ENCODE data around the gene FBXW5.
A peak's percentile ranks its signal among the peaks of the same experiment; 100 is the strongest.

The FBXW5 gene

DNA sequence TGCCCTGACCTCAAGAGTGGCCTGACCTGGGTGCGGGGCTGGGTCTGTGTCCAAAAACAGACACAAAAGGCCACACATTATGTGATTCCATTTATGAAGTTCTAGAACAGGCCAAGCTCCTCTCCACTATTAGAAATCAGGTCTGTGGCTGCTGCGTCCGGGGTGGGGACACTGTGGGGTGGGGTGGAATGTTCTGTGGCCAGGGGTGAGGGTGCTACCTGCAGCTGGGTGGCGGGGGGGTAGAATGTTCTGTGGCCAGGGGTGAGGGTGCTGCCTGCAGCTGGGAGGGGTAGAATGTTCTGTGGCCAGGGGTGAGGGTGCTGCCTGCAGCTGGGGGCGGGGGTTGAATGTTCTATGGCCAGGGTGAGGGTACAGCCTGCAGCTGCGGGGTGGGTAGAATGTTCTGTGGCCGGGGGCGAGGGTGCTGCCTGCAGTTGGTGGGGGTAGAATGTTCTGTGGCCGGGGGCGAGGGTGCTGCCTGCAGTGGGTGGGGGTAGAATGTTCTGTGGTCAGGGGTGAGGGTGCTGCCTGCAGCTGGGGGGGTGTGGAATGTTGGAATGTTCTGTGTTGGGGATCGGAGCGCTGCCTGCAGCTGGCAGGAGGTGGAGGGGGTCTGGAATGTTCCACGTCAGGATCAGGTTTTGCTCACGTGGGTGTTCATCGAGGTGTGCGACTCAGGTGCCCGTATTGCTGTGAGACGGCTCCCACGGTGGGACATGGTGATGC, 15.8 kb upstream of the FBXW5 start:
- no peak for DNase-seq

DNA sequence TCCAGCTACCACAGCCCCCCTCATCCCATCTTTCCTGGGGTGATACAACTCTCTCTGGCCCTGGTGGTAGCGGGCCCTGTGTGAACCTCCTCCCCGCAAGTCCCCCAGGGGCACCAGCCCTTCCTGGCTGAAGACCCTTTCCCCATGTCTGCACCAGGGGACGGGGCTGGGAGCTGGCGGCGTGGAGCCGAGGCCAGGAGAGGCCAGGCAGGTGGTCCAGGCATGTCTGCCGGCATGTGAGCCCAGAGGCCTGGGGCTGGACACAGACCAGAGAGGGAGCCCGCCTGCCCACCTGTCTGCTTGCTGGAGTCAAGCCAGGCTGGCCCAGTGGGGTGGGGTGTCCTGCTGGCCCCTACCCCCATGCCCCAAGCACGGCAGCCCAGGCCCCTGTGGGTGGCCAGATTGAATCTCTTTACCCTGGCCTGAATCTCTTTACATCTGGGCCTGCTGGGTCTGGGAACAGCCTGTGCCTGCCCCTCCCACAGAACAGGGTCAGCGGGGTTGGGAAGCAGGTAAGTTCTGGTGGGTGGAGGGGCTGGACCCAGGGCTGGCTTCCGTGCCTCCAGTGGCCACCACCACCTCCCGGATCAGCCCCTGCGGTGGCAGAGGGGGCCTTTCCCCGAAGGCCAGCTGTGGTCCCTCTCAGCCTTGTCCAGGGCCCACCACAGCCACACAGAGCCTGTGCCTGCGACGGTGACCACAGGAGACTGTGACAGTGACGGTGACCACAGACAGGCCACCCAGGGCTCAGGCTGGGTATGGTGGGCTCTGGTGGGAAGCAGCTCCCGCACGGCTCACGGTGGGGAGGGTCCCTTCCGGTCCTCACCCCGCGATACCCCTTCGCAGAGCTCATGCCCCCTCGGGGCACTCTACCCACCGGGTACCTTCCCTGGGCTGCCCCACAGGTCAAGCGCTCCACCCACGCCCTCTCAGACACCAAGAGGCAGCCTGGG, 14.6 kb upstream of the FBXW5 start:
- no peak for DNase-seq

DNA sequence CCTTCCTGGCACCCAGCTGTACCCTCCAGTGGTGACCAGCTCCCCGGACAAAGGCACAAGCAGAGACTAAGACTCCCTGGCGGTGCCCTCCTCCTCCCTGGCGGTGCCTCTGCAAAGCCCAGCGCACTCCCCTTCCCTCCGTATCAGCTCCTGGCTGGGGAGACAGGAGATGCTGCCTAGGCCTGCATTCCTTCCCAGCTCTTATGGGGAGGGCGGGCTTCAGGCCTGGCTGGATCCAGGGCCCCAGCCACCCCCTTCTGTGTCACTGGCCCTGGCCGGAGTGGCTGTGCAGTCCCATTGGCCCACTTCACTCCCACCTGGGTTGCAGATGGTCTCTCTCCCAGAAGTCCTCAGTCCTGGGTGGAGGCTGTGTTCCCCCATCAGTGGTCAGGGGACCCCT, 13.9 kb upstream of the FBXW5 start:
- no peak for DNase-seq

DNA sequence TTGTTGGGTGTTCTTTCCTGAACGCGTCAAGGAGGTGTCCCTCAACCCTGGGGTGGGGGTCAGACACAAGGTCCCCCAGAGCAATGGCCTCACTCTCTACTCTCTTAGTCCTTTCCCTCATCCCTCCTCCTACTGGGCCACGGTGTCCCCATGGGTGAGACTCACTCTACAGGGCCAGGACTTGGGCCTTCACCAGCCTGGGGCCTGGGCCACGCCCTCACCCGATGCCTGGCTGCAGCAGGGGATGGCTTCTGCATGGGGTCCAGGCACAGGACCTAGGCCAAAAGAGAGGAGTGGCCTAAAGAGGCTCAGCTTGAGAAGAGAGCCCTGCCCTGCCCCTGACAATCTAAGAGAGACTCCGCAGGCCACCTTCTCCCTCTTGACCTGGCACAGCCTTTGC, 13.4 kb upstream of the FBXW5 start:
- no peak for DNase-seq

GRCh38 chr9:136957461-136957860, 12.9 kb upstream of the FBXW5 start:
- DNase-seq, result no peak

GRCh38 chr9:136956604-136957003, 12.1 kb upstream of the FBXW5 start:
- no peak for DNase-seq

- no peak for DNase-seq
Measured at GRCh38 chr9:136955943-136956335, 11.4 kb upstream of the FBXW5 start.

DNA sequence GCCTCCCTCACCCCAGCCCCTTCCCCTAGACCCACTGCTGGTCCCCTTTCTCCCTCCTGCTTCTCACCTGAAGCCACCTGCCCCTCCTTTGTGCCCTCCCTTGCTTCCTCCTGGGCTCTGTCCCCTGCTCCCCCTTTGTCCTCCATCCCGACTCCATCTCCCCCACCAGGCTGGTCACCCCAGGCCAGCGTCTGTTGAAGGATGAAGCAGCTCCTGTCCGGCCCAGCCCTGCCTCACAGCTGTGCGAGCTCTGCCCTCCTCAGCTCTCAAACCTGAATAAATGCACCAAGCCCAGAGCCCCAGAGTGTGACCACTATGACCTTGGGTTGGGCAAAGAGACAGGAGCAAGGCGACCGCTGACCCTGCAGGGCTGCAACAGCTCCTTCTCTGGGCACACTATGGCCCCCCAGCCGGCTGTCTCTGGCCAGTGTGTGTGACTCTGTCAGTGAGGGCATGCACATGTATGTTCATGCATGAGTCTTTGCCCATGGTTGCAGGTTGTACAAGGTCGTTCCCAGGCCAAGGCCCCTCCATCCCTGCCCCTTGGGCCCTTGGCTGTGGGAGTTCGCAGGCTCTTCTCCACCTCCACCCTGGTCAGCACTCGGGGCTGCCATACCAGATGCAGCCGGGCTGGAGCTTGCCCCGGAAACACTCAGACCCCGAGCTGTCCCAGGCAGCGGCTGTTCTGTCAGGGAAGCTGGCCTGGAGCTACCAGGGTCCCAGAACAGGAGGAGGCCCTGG, 10.8 kb upstream of the FBXW5 start:
- DNase-seq, result no peak

DNA sequence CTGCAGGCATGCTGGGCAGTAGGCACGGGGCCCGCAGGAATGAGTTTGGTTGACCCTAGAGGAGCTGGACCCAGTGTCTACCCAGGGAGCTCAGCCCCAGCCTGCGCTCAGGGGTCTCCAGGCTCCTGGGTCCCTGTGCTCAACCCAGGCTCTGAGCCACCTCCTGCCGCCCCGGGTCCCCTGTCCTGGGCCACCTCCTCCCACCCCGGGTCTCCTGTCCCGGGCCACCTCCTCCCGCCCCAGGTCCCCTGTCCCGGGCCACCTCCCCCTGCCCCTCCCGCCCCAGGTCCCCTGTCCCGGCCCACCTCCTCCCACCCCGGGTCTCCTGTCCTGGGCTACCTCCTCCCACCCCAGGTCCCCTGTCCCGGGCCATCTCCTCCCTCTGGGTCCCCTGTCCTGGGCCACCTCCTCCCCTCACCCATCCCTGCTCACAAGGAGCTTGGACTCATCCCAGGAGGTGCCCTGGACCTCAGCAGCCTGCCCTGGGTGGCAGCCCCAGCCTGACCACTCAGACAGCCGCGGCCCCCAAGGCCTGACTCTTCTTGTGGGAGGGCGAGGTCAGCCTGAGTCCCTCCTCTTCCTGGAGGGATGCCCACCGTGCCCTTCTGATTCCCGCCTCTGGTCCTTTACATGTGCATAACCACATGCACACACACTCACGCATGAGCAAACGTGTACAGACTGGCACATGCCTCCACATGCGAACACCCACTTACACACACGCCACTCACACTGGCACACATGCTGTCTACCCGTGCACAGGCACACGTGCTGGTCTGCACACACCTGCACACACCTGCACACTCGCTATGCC, 9.9 kb upstream of the FBXW5 start:
- DNase-seq, result no peak

DNA sequence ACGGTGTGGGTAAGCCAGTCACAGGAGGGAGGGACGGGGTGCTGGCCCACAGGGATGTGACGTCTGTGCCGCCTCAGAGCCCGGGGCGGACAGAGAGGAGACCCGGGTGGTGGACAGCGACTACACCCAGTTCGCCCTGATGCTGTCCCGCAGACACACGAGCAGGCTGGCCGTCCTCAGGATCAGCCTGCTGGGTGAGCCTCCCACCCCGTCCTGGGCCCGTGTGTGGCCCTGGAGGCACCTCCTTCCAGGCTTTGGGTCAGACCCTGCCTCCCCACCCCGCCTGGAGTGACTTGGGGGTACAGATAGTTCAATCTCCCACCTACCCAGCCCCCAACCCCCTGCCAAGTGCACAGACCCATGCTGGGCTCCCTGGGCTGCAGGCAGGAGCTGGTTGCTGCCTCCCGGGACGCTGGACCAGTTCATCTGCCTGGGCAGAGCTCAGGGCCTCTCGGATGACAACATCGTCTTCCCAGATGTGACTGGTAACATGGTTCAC, 9.3 kb upstream of the FBXW5 start:
- DNase-seq, result no peak

- DNase-seq, result no peak
Measured at GRCh38 chr9:136952876-136953770, 8.6 kb upstream of the FBXW5 start.

- no peak for DNase-seq
Measured at GRCh38 chr9:136952321-136952850, 7.8 kb upstream of the FBXW5 start.

DNA sequence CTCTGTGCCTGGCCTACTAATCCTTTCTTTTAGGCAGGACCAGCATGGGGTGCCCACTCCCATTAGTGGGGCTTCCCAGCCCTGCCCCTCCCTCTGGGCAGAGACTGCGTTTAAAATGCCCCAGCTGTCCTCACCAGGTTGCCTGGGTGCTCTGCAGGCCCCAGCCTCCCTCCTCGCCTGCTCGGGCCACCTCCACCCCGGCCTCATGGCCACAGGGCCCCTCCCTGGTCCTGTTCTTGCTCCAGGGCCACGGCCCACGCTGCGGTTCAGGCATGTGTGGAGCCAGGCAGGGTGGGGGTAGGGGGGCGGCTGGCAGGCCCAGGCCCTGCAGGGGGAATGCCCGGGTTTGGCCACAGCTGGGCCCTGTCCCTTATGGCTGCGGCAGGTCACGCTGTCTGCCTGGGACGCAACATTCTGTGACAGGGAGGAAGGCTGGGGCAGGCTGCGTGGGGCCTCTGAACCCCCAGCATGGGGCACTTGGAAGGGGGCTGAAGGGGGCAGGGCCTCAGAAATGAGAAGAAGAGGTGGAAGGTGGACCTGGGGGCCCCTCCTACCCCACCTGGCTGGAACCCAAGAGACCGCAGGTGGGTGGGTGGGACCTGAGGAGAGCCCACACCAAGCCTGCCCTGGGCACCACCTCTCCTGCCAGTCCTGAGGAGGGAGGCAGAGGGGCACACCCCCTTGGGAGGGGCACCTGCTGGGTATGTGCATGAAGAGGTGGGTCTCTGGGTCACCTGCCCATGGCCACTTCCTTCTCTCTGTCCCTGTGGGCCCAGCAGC, 7.2 kb upstream of the FBXW5 start, which contains the start of gene LCN12:
Gene LCN12 (plus strand): TSS at position 733 of the 780 bp plus-strand sequence. CDS start 55 bp downstream, outside the sequence.
- DNase-seq, result no peak

GRCh38 chr9:136950656-136951276, 6.2 kb upstream of the FBXW5 start:
- no peak for DNase-seq

DNA sequence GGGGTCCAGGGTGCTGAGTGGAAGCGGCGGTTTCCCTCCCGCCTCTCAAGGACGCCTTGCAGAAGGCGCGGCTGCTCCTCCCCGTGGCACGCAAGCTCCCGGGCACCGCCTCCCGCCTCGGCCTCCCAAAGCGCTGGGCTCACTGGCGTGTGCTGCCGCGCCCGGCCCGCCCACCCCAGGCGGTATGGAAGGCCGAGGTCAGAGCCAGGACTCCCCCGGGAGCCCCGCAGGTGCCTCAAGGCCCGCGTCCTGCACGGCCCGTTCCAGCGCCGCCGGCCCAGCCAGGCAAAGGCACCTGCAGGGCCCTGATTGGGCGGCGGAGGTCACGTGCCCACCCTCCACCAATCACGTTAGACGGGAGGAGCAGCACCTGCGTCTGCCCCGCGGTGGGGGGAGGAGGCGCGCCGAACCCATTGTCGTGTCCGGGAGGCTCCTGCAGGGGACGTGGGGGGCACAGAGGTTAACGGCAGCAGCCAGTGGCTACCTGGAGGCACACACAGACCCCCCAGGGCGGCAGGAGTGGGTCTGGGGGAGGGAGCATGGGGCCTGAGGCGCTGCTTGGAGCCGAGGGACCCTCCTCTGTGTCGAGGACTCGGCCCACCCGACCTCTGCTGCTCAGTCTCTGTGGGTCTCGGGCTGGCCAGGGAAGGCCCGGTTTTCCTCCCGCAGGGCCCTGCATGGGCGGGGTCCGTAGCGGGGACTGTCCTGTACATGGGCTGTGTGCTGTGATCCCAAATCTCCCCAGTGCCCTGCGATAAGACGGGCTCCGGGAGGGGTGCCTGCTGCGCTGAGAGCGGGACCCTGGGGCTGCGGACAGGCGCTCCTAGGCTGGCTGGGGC, 5.5 kb upstream of the FBXW5 start:
- peak; percentile 94 for DNase-seq

DNA sequence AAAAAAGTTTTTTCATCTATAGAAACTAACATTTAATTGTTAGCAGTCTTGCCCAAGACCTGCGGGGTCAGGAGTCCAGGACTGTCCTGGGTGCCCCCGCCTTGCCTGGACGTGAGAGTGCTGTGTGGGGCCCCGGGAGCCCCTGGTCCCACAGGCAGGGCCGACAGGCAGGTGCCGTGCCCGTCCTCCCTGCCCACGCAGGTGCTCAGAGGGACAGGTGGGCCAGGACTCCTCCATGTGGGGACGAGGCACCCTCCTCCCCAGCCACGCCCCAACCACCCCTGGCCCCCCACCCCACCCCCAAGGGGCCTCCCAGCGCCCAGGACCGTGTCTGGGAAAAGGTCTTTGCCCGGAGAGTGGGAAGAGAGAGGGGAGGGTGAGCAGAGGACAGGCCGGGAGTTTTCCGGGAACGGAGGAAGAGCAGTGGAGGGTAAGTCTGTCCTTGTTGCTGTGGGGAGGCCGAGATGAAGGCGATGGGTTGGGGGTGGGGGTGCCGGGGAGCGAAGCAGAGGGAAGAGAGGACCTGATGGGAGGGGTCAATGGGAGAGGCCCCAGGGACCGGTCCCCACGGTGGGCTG, 4.8 kb upstream of the FBXW5 start:
- DNase-seq, result no peak

- no peak for DNase-seq
Measured at GRCh38 chr9:136947955-136948510, 3.5 kb upstream of the FBXW5 start.
